ENCODE data around the gene IL2RA.
"Not testable (repeated sequence)": the region's sequence is repeated elsewhere in the genome, so short reads cannot be mapped to it uniquely, and the experiment has no call there.

Gene IL2RA

GRCh38 chr10:6018422-6018821 is 43.7 kb downstream of the IL2RA start:
- in situ Hi-C loops (cut with MboI; ENCODE audit: low sequenced_read_pairs): no loop called here

GRCh38 chr10:6017781-6018354 is 44.3 kb downstream of the IL2RA start:
- in situ Hi-C loops (cut with MboI; ENCODE audit: low sequenced_read_pairs): no loop called here

- in situ Hi-C loops (cut with MboI; ENCODE audit: low sequenced_read_pairs): no loop called here
Measured at GRCh38 chr10:6014241-6014761, 47.9 kb downstream of the IL2RA start.

GRCh38 chr10:6013413-6014192 is 48.6 kb downstream of the IL2RA start:
- in situ Hi-C loops (cut with MboI; ENCODE audit: low sequenced_read_pairs): no loop called here

- in situ Hi-C loops (cut with MboI; ENCODE audit: low sequenced_read_pairs): no loop called here
Measured at GRCh38 chr10:6012121-6012905, 49.9 kb downstream of the IL2RA start.

GRCh38 chr10:6011558-6011957 is 50.6 kb downstream of the IL2RA start:
- in situ Hi-C loops (cut with MboI; ENCODE audit: low sequenced_read_pairs): no loop called here

GRCh38 chr10:6010569-6010968 is 51.6 kb downstream of the IL2RA start:
- in situ Hi-C loops (cut with MboI; ENCODE audit: low sequenced_read_pairs): no loop called here

GRCh38 chr10:6009961-6010360 is 52.2 kb downstream of the IL2RA start:
- in situ Hi-C loops (cut with MboI; ENCODE audit: low sequenced_read_pairs): no loop called here

GRCh38 chr10:6009150-6009549 is 53.0 kb downstream of the IL2RA start:
- in situ Hi-C loops (cut with MboI; ENCODE audit: low sequenced_read_pairs): no loop called here

- in situ Hi-C loops (cut with MboI; ENCODE audit: low sequenced_read_pairs): no loop called here
Measured at GRCh38 chr10:6008497-6009142, 53.5 kb downstream of the IL2RA start.

GRCh38 chr10:6006991-6007390 is 55.2 kb downstream of the IL2RA start:
- in situ Hi-C loops (cut with MboI; ENCODE audit: low sequenced_read_pairs): no loop called here

- in situ Hi-C loops (cut with MboI; ENCODE audit: low sequenced_read_pairs): no loop called here
Measured at GRCh38 chr10:6006546-6006945, 55.6 kb downstream of the IL2RA start.

GRCh38 chr10:6005856-6006395 is 56.2 kb downstream of the IL2RA start:
- in situ Hi-C loops (cut with MboI; ENCODE audit: low sequenced_read_pairs): no loop called here

GRCh38 chr10:6005161-6005804 is 56.9 kb downstream of the IL2RA start:
- in situ Hi-C loops (cut with MboI; ENCODE audit: low sequenced_read_pairs): not testable (repeated sequence)

- in situ Hi-C loops (cut with MboI; ENCODE audit: low sequenced_read_pairs): no loop called here
Measured at GRCh38 chr10:6002809-6003510, 59.2 kb downstream of the IL2RA start.

- in situ Hi-C loops (cut with MboI; ENCODE audit: low sequenced_read_pairs): no loop called here
Measured at GRCh38 chr10:5999440-6000165, 62.6 kb downstream of the IL2RA start.

- in situ Hi-C loops (cut with MboI; ENCODE audit: low sequenced_read_pairs): no loop called here
Measured at GRCh38 chr10:5996696-5997095, 65.5 kb downstream of the IL2RA start.

- in situ Hi-C loops (cut with MboI; ENCODE audit: low sequenced_read_pairs): no loop called here
Measured at GRCh38 chr10:5992398-5992797, 69.8 kb downstream of the IL2RA start.

GRCh38 chr10:5991708-5992107 is 70.5 kb downstream of the IL2RA start:
- in situ Hi-C loops (cut with MboI; ENCODE audit: low sequenced_read_pairs): no loop called here
